WTC11 (cell line): ENCODE results near the gene TMA7B.

ENCODE experiments used
- ARID4B ChIP-seq: sonication (generic); formaldehyde crosslinking; IDR thresholded peaks from 2 replicates; pipeline ENCODE4 v1.8.0; 2023; ENCODE audit warnings: missing genetic modification reagents, mild to moderate bottlenecking, borderline replicate concordance
- CTCF ChIP-seq: fragments of 200-600 bp; IDR thresholded peaks from 2 replicates; pipeline ENCODE4 v1.8.0; 2022; ENCODE audit warnings: antibody characterized with exemption
- ELF4 ChIP-seq: sonication (generic); formaldehyde crosslinking; IDR thresholded peaks from 2 replicates; pipeline ENCODE4 v1.8.1; 2022; ENCODE audit warnings: low read depth, mild to moderate bottlenecking, moderate library complexity, missing genetic modification reagents
- JUN ChIP-seq: sonication (generic); formaldehyde crosslinking; IDR thresholded peaks from 2 replicates; pipeline ENCODE4 v1.8.0; 2023; ENCODE audit warnings: mild to moderate bottlenecking, missing genetic modification reagents
- USF2 ChIP-seq: sonication (generic); formaldehyde crosslinking; IDR thresholded peaks from 2 replicates; pipeline ENCODE4 v1.8.1; 2023; ENCODE audit warnings: mild to moderate bottlenecking, missing genetic modification reagents, moderate library complexity
- ZNF512 ChIP-seq: sonication (generic); formaldehyde crosslinking; IDR thresholded peaks from 2 replicates; pipeline ENCODE4 v1.8.1; 2022; ENCODE audit warnings: missing genetic modification reagents, borderline replicate concordance

- TF ChIP-seq ELF4 (CRISPR knock-in tag) (no peak), ARID4B (CRISPR knock-in tag) (no peak), CTCF (no peak), JUN (CRISPR knock-in tag) (no peak), USF2 (CRISPR knock-in tag) (no peak), ZNF512 (CRISPR knock-in tag) (no peak)
Observed at GRCh38 chr22:39954584-39955055, 5.6 kb upstream of the TMA7B start.
